ENCODE results near the gene SORCS2. TPM values are rescaled to one million over a fixed set of nuclear protein-coding genes. Genes with fewer than 3 reads are reported as not detected.

SORCS2 gene
- total RNA-seq, 1 donor from 2014 or later, result 13.8 TPM

- H2AFZ ChIP-seq (ENCODE audit: low read depth, low read length), result no peak overlapping the region
- Mint-ChIP-seq H3K27ac (ENCODE audit: unreplicated experiment) (no peak overlapping the region), H3K9me3 (ENCODE audit: unreplicated experiment) (peaks cover 2% of the 10 kb centered on the region), H3K36me3 (ENCODE audit: low read depth, unreplicated experiment) (peaks cover 3% of the 10 kb centered on the region), H3K4me1 (ENCODE audit: low read depth, unreplicated experiment) (peaks cover 44% of the 10 kb centered on the region), H3K4me3 (ENCODE audit: unreplicated experiment) (peak overlapping the region; percentile 42), H3K27me3 (ENCODE audit: low read depth, unreplicated experiment) (peaks cover 11% of the 10 kb centered on the region)
- TF ChIP-seq, protein P1, sequence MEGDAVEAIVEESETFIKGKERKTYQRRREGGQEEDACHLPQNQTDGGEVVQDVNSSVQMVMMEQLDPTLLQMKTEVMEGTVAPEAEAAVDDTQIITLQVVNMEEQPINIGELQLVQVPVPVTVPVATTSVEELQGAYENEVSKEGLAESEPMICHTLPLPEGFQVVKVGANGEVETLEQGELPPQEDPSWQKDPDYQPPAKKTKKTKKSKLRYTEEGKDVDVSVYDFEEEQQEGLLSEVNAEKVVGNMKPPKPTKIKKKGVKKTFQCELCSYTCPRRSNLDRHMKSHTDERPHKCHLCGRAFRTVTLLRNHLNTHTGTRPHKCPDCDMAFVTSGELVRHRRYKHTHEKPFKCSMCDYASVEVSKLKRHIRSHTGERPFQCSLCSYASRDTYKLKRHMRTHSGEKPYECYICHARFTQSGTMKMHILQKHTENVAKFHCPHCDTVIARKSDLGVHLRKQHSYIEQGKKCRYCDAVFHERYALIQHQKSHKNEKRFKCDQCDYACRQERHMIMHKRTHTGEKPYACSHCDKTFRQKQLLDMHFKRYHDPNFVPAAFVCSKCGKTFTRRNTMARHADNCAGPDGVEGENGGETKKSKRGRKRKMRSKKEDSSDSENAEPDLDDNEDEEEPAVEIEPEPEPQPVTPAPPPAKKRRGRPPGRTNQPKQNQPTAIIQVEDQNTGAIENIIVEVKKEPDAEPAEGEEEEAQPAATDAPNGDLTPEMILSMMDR (IDR thresholded peaks at IDR 0.05; ENCODE audit: insufficient read depth, low read depth, low read length), result no peak
- TF ChIP-seq EZH2 (IDR thresholded peaks at IDR 0.05; ENCODE audit: insufficient read depth, low read length), result no peak
- peak overlapping the region; percentile 98 for H3K4me2 ChIP-seq (ENCODE audit: low read length)
- H3K27ac ChIP-seq (ENCODE audit: low read depth, low read length), result no peak overlapping the region
- no peaks in the 10 kb centered on the region for H3K9me3 ChIP-seq (ENCODE audit: insufficient read depth, low read depth, low read length)
- no peaks in the 10 kb centered on the region for H3K27me3 ChIP-seq (ENCODE audit: insufficient read depth, low read length)
- no peak overlapping the region for H3K4me3 ChIP-seq (ENCODE audit: insufficient read depth, low read depth, low read length)
- H3K4me1 ChIP-seq (ENCODE audit: insufficient read depth, low read length), result peaks cover 48% of the 10 kb centered on the region
- H3K36me3 ChIP-seq (ENCODE audit: insufficient read depth, low read length), result no peaks in the 10 kb centered on the region
- DNase-seq (ENCODE audit: low read depth) (peak; percentile 81), FAIRE-seq (no peak)
- peaks cover 56% of the 10 kb centered on the region for H3K79me2 ChIP-seq (ENCODE audit: insufficient read depth, low read length)
- H4K20me1 ChIP-seq (ENCODE audit: insufficient read depth, low read length), result peaks cover 26% of the 10 kb centered on the region
- H3K9ac ChIP-seq (ENCODE audit: low read length), result no peak overlapping the region
These were observed 3.4 kb downstream of the SORCS2 start for GRCh38 chr4:7195546-7196287.

GRCh38 chr4:7196288-7196651 is 3.9 kb downstream of the SORCS2 start:
- Histone ChIP-seq H3K27me3 (ENCODE audit: insufficient read depth, low read length) (no peaks in the 10 kb centered on the region), H2AFZ (ENCODE audit: low read depth, low read length) (no peak overlapping the region), H4K20me1 (ENCODE audit: insufficient read depth, low read length) (peaks cover 26% of the 10 kb centered on the region), H3K9me3 (ENCODE audit: insufficient read depth, low read depth, low read length) (no peaks in the 10 kb centered on the region), H3K4me3 (ENCODE audit: insufficient read depth, low read depth, low read length) (no peak overlapping the region), H3K27ac (ENCODE audit: low read depth, low read length) (no peak overlapping the region), H3K9ac (ENCODE audit: low read length) (no peak overlapping the region), H3K4me1 (ENCODE audit: insufficient read depth, low read length) (peaks cover 49% of the 10 kb centered on the region), H3K36me3 (ENCODE audit: insufficient read depth, low read length) (no peaks in the 10 kb centered on the region), H3K4me2 (ENCODE audit: low read length) (peak overlapping the region; percentile 98), H3K79me2 (ENCODE audit: insufficient read depth, low read length) (peaks cover 56% of the 10 kb centered on the region)
- H3K9me3 Mint-ChIP-seq (ENCODE audit: unreplicated experiment), result peaks cover 2% of the 10 kb centered on the region
- peaks cover 7% of the 10 kb centered on the region for H3K27me3 Mint-ChIP-seq (ENCODE audit: low read depth, unreplicated experiment)
- no peak overlapping the region for H3K27ac Mint-ChIP-seq (ENCODE audit: unreplicated experiment)
- FAIRE-seq (no peak), DNase-seq (ENCODE audit: low read depth) (no peak)
- TF ChIP-seq, protein P1 (IDR thresholded peaks at IDR 0.05; ENCODE audit: insufficient read depth, low read depth, low read length), result no peak
- no peak for TF ChIP-seq EZH2 (IDR thresholded peaks at IDR 0.05; ENCODE audit: insufficient read depth, low read length)
- no peak overlapping the region for H3K4me3 Mint-ChIP-seq (ENCODE audit: unreplicated experiment)
- H3K36me3 Mint-ChIP-seq (ENCODE audit: low read depth, unreplicated experiment), result peaks cover 5% of the 10 kb centered on the region
- H3K4me1 Mint-ChIP-seq (ENCODE audit: low read depth, unreplicated experiment), result peaks cover 49% of the 10 kb centered on the region

- Mint-ChIP-seq H3K9me3 (ENCODE audit: unreplicated experiment) (peaks cover 2% of the 10 kb centered on the region), H3K4me3 (ENCODE audit: unreplicated experiment) (no peak overlapping the region), H3K27ac (ENCODE audit: unreplicated experiment) (peak overlapping the region; percentile 6), H3K27me3 (ENCODE audit: low read depth, unreplicated experiment) (peaks cover 7% of the 10 kb centered on the region), H3K4me1 (ENCODE audit: low read depth, unreplicated experiment) (peaks cover 53% of the 10 kb centered on the region), H3K36me3 (ENCODE audit: low read depth, unreplicated experiment) (peaks cover 5% of the 10 kb centered on the region)
- H3K4me3 ChIP-seq (ENCODE audit: insufficient read depth, low read depth, low read length), result no peak overlapping the region
- peaks cover 26% of the 10 kb centered on the region for H4K20me1 ChIP-seq (ENCODE audit: insufficient read depth, low read length)
- no peaks in the 10 kb centered on the region for H3K36me3 ChIP-seq (ENCODE audit: insufficient read depth, low read length)
- H3K9ac ChIP-seq (ENCODE audit: low read length), result no peak overlapping the region
- peaks cover 53% of the 10 kb centered on the region for H3K4me1 ChIP-seq (ENCODE audit: insufficient read depth, low read length)
- DNase-seq (ENCODE audit: low read depth) (no peak), FAIRE-seq (no peak)
- H3K4me2 ChIP-seq (ENCODE audit: low read length), result no peak overlapping the region
- no peaks in the 10 kb centered on the region for H3K27me3 ChIP-seq (ENCODE audit: insufficient read depth, low read length)
- H3K9me3 ChIP-seq (ENCODE audit: insufficient read depth, low read depth, low read length), result no peaks in the 10 kb centered on the region
- H2AFZ ChIP-seq (ENCODE audit: low read depth, low read length), result no peak overlapping the region
- no peak overlapping the region for H3K27ac ChIP-seq (ENCODE audit: low read depth, low read length)
- H3K79me2 ChIP-seq (ENCODE audit: insufficient read depth, low read length), result peaks cover 56% of the 10 kb centered on the region
- TF ChIP-seq, protein P1 (IDR thresholded peaks at IDR 0.05; ENCODE audit: insufficient read depth, low read depth, low read length), result no peak
- no peak for TF ChIP-seq EZH2 (IDR thresholded peaks at IDR 0.05; ENCODE audit: insufficient read depth, low read length)
These were observed 4.4 kb downstream of the SORCS2 start for GRCh38 chr4:7196736-7197135.

Data from astrocyte (in vitro differentiated cells and primary cell).